ENCODE data around the gene MILR1. TPM values are rescaled to one million over a fixed set of nuclear protein-coding genes. Genes with fewer than 3 reads are reported as not detected.
"Not testable (repeated sequence)": the region's sequence is repeated elsewhere in the genome, so short reads cannot be mapped to it uniquely, and the experiment has no call there.

The MILR1 gene
- total RNA-seq, 2 experiments from 2014 or later, result 1.3 to 2.3 TPM

- peaks cover 9% of the 10 kb centered on the region for H3K4me1 Mint-ChIP-seq (ENCODE audit: low read depth)
- no peak overlapping the region for H3K4me3 Mint-ChIP-seq
- H3K27ac Mint-ChIP-seq, result no peak overlapping the region
- no peaks in the 10 kb centered on the region for H3K36me3 Mint-ChIP-seq (ENCODE audit: low read depth)
- H3K27me3 Mint-ChIP-seq, result no peaks in the 10 kb centered on the region
- intact Hi-C loops (cut with micrococcal nuclease), result no loop called here
- ATAC-seq, result no peak
- ChIA-PET CTCF (interaction anchor here (1.2 kb wide), 1 partner anchor 324 kb away, joined by 3 read pairs; no protein-coding TSS in a partner anchor), POLR2A (interaction anchor here (1.5 kb wide), 1 partner anchor 50 kb away, joined by 4 read pairs; the partner anchor contains the start of gene CEP95)
- TF ChIP-seq CTCF (IDR thresholded peaks at IDR 0.05), result no peak
- DNase-seq, result no peak
- H3K9me3 Mint-ChIP-seq, result peaks cover 2% of the 10 kb centered on the region
Observed at GRCh38 chr17:64457156-64457555, 8.2 kb downstream of the MILR1 start.

DNA sequence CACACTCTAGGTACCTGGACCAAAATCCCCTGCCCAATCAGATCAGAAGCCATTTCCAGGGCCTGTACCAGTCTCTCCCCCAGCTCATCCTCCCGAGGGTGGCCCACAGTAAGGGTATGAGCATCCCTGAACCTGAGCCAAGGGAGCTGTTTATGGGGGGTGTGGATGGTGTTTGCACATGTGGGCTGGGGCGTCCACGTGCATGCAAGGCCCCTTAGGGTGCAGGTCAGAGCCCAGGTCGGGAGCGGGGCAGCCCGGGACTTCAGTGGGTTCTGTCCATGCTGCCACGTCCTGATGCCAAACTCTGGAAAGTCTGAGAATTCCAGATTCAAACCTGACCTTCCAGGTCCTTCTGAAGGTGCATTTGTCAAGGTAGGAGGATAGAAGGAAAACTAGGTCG is 9.8 kb downstream of the MILR1 start:
- CTCF ChIA-PET, result interaction anchor here (3.2 kb wide), 1 partner anchor 39 kb away, joined by 9 read pairs; no protein-coding TSS in a partner anchor
- Mint-ChIP-seq H3K36me3 (ENCODE audit: low read depth) (no peaks in the 10 kb centered on the region), H3K9me3 (peaks cover 2% of the 10 kb centered on the region), H3K4me3 (no peak overlapping the region), H3K27ac (no peak overlapping the region), H3K4me1 (ENCODE audit: low read depth) (peaks cover 9% of the 10 kb centered on the region), H3K27me3 (no peaks in the 10 kb centered on the region)
- no peak for DNase-seq
- POLR2A ChIA-PET, result no interaction called here
- intact Hi-C loops (cut with micrococcal nuclease), result no loop called here
- no peak for TF ChIP-seq CTCF (IDR thresholded peaks at IDR 0.05)
- no peak for ATAC-seq

GRCh38 chr17:64459284-64459747 is 10.4 kb downstream of the MILR1 start:
- DNase-seq (no peak), ATAC-seq (peak; percentile 51)
- no peak overlapping the region for H3K4me3 Mint-ChIP-seq
- POLR2A ChIA-PET, result no interaction called here
- CTCF ChIA-PET, result interaction anchor here (3.2 kb wide), 1 partner anchor 40 kb away, joined by 9 read pairs; no protein-coding TSS in a partner anchor
- no peak overlapping the region for H3K27ac Mint-ChIP-seq
- H3K9me3 Mint-ChIP-seq, result peaks cover 2% of the 10 kb centered on the region
- H3K27me3 Mint-ChIP-seq, result no peaks in the 10 kb centered on the region
- TF ChIP-seq CTCF (IDR thresholded peaks at IDR 0.05), result no peak
- intact Hi-C loops (cut with micrococcal nuclease), result no loop called here
- H3K4me1 Mint-ChIP-seq (ENCODE audit: low read depth), result peaks cover 9% of the 10 kb centered on the region
- no peaks in the 10 kb centered on the region for H3K36me3 Mint-ChIP-seq (ENCODE audit: low read depth)

GRCh38 chr17:64459818-64460217 is 10.9 kb downstream of the MILR1 start:
- intact Hi-C loops (cut with micrococcal nuclease); H3K4me3 Mint-ChIP-seq; DNase-seq: not testable (repeated sequence)

DNA sequence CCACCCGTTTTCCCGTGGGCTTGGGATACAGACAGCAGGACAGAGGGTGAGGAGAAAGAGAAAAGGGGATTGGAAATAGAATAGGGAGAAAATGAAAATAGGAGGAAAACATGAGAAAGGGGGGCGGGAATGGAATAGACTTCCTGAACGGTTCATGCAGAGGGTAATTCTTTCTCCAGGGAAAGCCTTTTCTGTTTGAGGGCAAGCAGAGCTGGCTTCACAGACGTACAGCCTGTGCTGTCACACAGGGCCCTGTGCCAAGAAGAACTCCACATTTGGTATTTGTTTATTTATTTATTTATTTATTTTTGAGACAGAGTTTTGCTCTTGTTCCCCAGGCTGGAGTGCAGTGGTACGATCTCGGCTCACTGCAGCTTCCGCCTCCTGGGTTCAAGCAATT is 12.0 kb downstream of the MILR1 start:
- ATAC-seq, result no peak
- peaks cover 1% of the 10 kb centered on the region for H3K9me3 Mint-ChIP-seq
- no peak overlapping the region for H3K27ac Mint-ChIP-seq
- TF ChIP-seq CTCF (IDR thresholded peaks at IDR 0.05), result no peak
- POLR2A ChIA-PET, result no interaction called here
- CTCF ChIA-PET, result interaction anchor here (1.1 to 3.2 kb wide), 2 partner anchors 32 to 41 kb away, joined by 5 to 9 read pairs; no protein-coding TSS in a partner anchor
- no peak for DNase-seq
- intact Hi-C loops (cut with micrococcal nuclease), result no loop called here
- H3K4me1 Mint-ChIP-seq (ENCODE audit: low read depth), result peaks cover 6% of the 10 kb centered on the region
- no peak overlapping the region for H3K4me3 Mint-ChIP-seq
- H3K36me3 Mint-ChIP-seq (ENCODE audit: low read depth), result no peaks in the 10 kb centered on the region
- H3K27me3 Mint-ChIP-seq, result no peaks in the 10 kb centered on the region

More at GRCh38 chr17:64459818-64460217, 10.9 kb downstream of the MILR1 start:
- ATAC-seq; POLR2A ChIA-PET; H3K36me3 Mint-ChIP-seq (ENCODE audit: low read depth); H3K27me3 Mint-ChIP-seq; H3K4me1 Mint-ChIP-seq (ENCODE audit: low read depth); H3K9me3 Mint-ChIP-seq; H3K27ac Mint-ChIP-seq: not testable (repeated sequence)
- CTCF ChIA-PET, result interaction anchor here (3.2 kb wide), 1 partner anchor 40 kb away, joined by 9 read pairs; no protein-coding TSS in a partner anchor
